Gastrocnemius medialis (tissue), 4 donors: ENCODE data around the gene C17orf78. TPM values are rescaled to one million over a fixed set of nuclear protein-coding genes. Genes with fewer than 3 reads are reported as not detected.
A peak's percentile ranks its signal among the peaks of the same experiment; 100 is the strongest.

Source experiments
- ATAC-seq, 2 donors: fragments of 150-250 bp; one replicate each; pipeline ENCODE4 v1.9.1; 2016
- DNase-seq, 2 donors: peaks; one replicate each; pipeline ENCODE4 v3.0.0-alpha.2; 2019
- H3K27ac ChIP-seq, 4 donors: fragments of 200-600 bp; sonication (generic); 1 replicate in 1 of 4; 2 replicates in 3 of 4; pipeline ENCODE4 v1.5.1; 2016 to 2018; ENCODE audit warnings: mild to moderate bottlenecking in 2 of 4, moderate library complexity in 1 of 4
- H3K27me3 ChIP-seq, 3 donors: fragments of 200-600 bp; sonication (generic) in 2 of 3; 1 replicate in 1 of 3; 2 replicates in 2 of 3; pipeline versions ENCODE4 v1.5.1 to v1.6.0; 2016 to 2019; ENCODE audit warnings: mild to moderate bottlenecking in 1 of 3, moderate library complexity in 1 of 3
- H3K36me3 ChIP-seq, 2 donors: fragments of 200-600 bp; sonication (generic) in 1 of 2; one replicate each; pipeline ENCODE4 v1.5.1; 2017 to 2018
- H3K4me1 ChIP-seq, 2 donors: fragments of 200-600 bp; sonication (generic) in 1 of 2; one replicate each; pipeline ENCODE4 v1.5.1; 2016 to 2017; ENCODE audit warnings: mild to moderate bottlenecking in 2 of 2
- H3K4me3 ChIP-seq, 4 donors: fragments of 200-600 bp; sonication (generic) in 3 of 4; 1 replicate in 1 of 4; 2 replicates in 3 of 4; pipeline ENCODE4 v1.5.1; 2016 to 2019; ENCODE audit warnings: mild to moderate bottlenecking in 2 of 4
- H3K9me3 ChIP-seq, 3 donors: fragments of 200-600 bp; sonication (generic) in 2 of 3; 1 replicate in 1 of 3; 2 replicates in 2 of 3; pipeline ENCODE4 v1.5.1; 2016 to 2019
- POLR2A ChIP-seq, 2 donors: fragments of 450-650 bp; IDR thresholded peaks; one replicate each; pipeline ENCODE4 v1.6.1; 2017; ENCODE audit warnings: antibody characterized with exemption in 2 of 2, mild to moderate bottlenecking in 2 of 2, moderate library complexity in 2 of 2
- in situ Hi-C, 4 donors: fragments of 200-750 bp; cut with MboI; loops; one replicate each; pipeline versions ENCODE4 v1.15.0 to v1.8.0; 2017; ENCODE audit warnings: low sequenced_read_pairs in 4 of 4
- intact Hi-C: fragments of 100-400 bp; cut with DNase I; formaldehyde crosslinking; loops from one replicate; pipeline ENCODE4 v1.15.1; 2023; ENCODE audit warnings: low total_unique reads
- total RNA-seq, 4 donors: library from RNA; depleted of rRNA; stranded (reverse); fragments of >200 nt; gene quantifications; one replicate each; pipeline versions ENCODE4 v1.1.0 to v1.2.3, GENCODE V29; 2016
- TF ChIP-seq, protein P1 (sequence below), 5 experiments: fragments of 450-650 bp in 3 of 5; fragments of 200-600 bp in 2 of 5; sonication (generic) in 2 of 5; IDR thresholded peaks in 4 of 5; conservative IDR thresholded peaks in 1 of 5; 1 replicate in 4 of 5; 2 replicates in 1 of 5; pipeline ENCODE4 v1.5.1; 2016 to 2019; ENCODE audit warnings: antibody characterized with exemption in 5 of 5, mild to moderate bottlenecking in 3 of 5, moderate library complexity in 3 of 5

Gene C17orf78
- total RNA-seq, 4 donors from 2014 or later: not detected

DNA sequence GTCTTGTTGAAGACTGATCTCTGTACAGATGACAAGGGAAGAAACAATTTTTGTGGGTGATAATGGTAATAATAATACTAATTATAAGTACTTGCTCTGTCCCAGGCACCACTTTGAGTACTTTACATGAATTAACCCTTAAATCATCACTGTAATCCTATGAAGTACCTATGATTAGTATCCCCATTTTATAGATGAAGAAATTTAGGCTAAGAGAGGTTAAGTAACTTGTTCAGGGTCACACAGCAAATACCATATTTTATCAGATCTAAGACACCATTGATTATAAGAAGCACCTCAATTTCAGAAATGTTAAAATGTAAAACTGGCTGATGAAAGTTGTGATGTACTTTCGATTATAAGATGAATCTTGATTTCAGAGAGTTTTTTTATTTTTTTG is 49.5 kb downstream of the C17orf78 start:
- DNase-seq (no peak), ATAC-seq (no peak)
- Histone ChIP-seq H3K4me3 (no peak overlapping the region), H3K9me3 (no peaks in the 10 kb centered on the region), H3K27ac (no peak overlapping the region), H3K4me1 (no peaks in the 10 kb centered on the region), H3K36me3 (peaks cover 0 to 62% of the 10 kb centered on the region in 2 donors), H3K27me3 (no peaks in the 10 kb centered on the region)
- TF ChIP-seq, protein P1, sequence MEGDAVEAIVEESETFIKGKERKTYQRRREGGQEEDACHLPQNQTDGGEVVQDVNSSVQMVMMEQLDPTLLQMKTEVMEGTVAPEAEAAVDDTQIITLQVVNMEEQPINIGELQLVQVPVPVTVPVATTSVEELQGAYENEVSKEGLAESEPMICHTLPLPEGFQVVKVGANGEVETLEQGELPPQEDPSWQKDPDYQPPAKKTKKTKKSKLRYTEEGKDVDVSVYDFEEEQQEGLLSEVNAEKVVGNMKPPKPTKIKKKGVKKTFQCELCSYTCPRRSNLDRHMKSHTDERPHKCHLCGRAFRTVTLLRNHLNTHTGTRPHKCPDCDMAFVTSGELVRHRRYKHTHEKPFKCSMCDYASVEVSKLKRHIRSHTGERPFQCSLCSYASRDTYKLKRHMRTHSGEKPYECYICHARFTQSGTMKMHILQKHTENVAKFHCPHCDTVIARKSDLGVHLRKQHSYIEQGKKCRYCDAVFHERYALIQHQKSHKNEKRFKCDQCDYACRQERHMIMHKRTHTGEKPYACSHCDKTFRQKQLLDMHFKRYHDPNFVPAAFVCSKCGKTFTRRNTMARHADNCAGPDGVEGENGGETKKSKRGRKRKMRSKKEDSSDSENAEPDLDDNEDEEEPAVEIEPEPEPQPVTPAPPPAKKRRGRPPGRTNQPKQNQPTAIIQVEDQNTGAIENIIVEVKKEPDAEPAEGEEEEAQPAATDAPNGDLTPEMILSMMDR (IDR thresholded peaks at IDR 0.05 in 4 of 5, conservative IDR thresholded peaks at IDR 0.05 in 1 of 5): no peak
- TF ChIP-seq POLR2A (IDR thresholded peaks at IDR 0.05): no peak
- in situ Hi-C loops (no loop called here), intact Hi-C loops (no loop called here)

DNA sequence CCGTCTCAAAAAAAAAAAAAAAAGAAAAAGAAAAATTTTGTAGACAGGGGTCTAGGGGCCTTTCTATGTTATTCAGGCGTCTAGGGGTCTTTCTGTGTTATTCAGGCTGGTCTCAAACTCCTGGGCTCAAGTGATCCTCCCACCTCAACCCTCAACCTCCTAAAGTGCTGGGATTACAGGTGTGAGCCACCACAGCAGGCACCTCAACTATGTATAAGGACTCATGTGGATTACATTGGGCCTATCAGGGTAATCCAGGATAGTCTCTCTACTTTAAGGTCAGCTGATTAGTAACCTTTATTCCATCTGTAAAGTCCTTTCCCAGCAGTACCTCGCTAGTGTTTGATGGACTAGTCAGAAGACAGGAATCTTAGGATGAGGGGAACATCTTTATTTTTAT is 53.3 kb downstream of the C17orf78 start:
- in situ Hi-C loops: no loop called here
- H3K27ac ChIP-seq: no peak overlapping the region
- peaks cover 0 to 3% of the 10 kb centered on the region in 2 donors for H3K4me1 ChIP-seq
- ATAC-seq (no peak), DNase-seq (no peak)
- TF ChIP-seq POLR2A (IDR thresholded peaks at IDR 0.05): no peak
- TF ChIP-seq, protein P1 (IDR thresholded peaks at IDR 0.05 in 4 of 5, conservative IDR thresholded peaks at IDR 0.05 in 1 of 5): no peak
- peaks cover 0 to 46% of the 10 kb centered on the region in 2 donors for H3K36me3 ChIP-seq
- no peak overlapping the region for H3K4me3 ChIP-seq
- H3K9me3 ChIP-seq: no peaks in the 10 kb centered on the region
- intact Hi-C loops: no loop called here
- H3K27me3 ChIP-seq: no peaks in the 10 kb centered on the region

DNA sequence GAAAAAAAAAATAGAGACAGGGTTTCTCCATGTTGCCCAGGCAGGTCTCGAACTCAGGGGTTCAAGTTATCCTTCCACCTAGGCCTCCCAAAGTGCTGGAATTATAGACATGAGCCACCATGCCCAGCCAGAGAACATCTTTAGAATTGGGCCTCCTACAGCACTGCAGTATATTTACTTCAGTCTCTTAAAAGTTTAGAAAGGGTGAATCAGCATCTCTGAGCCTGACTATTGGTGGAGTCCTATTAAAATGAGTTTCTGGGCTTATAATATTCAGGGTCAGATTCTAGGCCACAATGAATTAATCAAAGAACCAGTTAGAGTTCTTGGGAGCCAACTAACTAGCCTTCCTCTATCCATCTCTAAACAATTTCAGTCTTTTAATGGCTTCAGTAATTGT is 53.7 kb downstream of the C17orf78 start:
- H3K36me3 ChIP-seq: peaks cover 0 to 42% of the 10 kb centered on the region in 2 donors
- H3K27ac ChIP-seq: peak overlapping the region in 1 of 4 donors; percentile 1
- TF ChIP-seq POLR2A (IDR thresholded peaks at IDR 0.05): no peak
- TF ChIP-seq, protein P1 (IDR thresholded peaks at IDR 0.05 in 4 of 5, conservative IDR thresholded peaks at IDR 0.05 in 1 of 5): no peak
- in situ Hi-C loops (no loop called here), intact Hi-C loops (no loop called here)
- DNase-seq (no peak), ATAC-seq (no peak)
- peaks cover 0 to 3% of the 10 kb centered on the region in 2 donors for H3K4me1 ChIP-seq
- H3K9me3 ChIP-seq: no peaks in the 10 kb centered on the region
- H3K27me3 ChIP-seq: no peaks in the 10 kb centered on the region
- no peak overlapping the region for H3K4me3 ChIP-seq

DNA sequence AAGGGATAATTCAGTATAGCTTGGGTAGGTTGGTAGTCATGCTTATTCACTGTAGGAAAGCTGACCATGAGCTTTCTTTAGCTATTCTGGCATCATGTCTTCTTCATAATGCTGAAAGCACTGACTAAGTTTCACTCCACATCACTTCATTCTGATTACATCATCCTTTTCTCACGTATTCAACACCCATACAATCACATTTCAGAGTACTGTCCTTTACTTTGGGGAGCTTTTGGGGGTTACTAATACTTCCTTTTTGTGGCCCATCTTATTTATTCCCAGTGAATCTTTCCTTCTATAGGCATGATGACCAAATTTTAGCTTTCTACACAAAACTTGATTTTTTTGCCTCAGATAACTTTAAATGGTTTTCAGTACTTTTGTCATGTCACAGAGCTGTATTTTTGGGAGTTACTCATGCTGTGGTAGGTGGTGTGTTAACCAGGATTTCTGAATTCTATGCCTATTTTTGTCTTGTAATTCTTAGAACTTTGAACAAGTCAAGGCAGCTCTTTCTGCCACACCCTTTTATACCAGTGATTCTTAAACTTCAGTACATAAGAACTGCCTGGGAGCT is 54.4 kb downstream of the C17orf78 start:
- H3K4me3 ChIP-seq: no peak overlapping the region
- H3K36me3 ChIP-seq: peaks cover 0 to 35% of the 10 kb centered on the region in 2 donors
- in situ Hi-C loops: no loop called here
- peak in 1 of 2 donors; percentile 55 for ATAC-seq
- TF ChIP-seq, protein P1 (IDR thresholded peaks at IDR 0.05 in 4 of 5, conservative IDR thresholded peaks at IDR 0.05 in 1 of 5): no peak
- TF ChIP-seq POLR2A (IDR thresholded peaks at IDR 0.05): no peak
- H3K27ac ChIP-seq: peak overlapping the region in 1 of 4 donors; percentile 12
- no peak for DNase-seq
- no peaks in the 10 kb centered on the region for H3K9me3 ChIP-seq
- no peaks in the 10 kb centered on the region for H3K27me3 ChIP-seq
- peaks cover 0 to 3% of the 10 kb centered on the region in 2 donors for H3K4me1 ChIP-seq
- intact Hi-C loops: no loop called here

DNA sequence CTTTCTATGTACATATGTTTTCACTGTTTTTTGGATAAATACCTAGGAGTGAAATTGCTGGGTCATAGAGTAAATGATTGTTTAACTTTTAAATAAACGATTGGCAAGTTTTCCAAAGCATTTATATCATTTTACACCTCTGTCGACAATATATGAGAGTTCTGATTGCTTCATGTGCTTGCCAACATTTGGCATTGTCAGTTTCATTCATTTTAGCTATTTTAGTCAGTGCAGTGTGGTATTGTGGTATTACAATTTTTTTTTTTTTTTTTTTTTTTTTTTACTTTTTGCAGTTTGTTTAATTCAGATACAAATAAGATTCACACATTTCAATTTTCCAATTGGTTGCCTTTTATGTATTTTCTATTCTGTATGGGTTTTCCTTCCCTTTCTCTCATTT is 56.9 kb downstream of the C17orf78 start:
- Histone ChIP-seq H3K36me3 (peaks cover 0 to 13% of the 10 kb centered on the region in 2 donors), H3K27ac (no peak overlapping the region), H3K9me3 (no peaks in the 10 kb centered on the region), H3K4me1 (peaks cover 0 to 3% of the 10 kb centered on the region in 2 donors), H3K4me3 (no peak overlapping the region), H3K27me3 (no peaks in the 10 kb centered on the region)
- in situ Hi-C loops (no loop called here), intact Hi-C loops (no loop called here)
- TF ChIP-seq, protein P1 (IDR thresholded peaks at IDR 0.05 in 4 of 5, conservative IDR thresholded peaks at IDR 0.05 in 1 of 5): no peak
- TF ChIP-seq POLR2A (IDR thresholded peaks at IDR 0.05): no peak
- no peak for ATAC-seq
- no peak for DNase-seq
